ENCODE measurements around the gene NPL. TPM values are rescaled to one million over a fixed set of nuclear protein-coding genes. Genes with fewer than 3 reads are reported as not detected.

Gene NPL, protein sequence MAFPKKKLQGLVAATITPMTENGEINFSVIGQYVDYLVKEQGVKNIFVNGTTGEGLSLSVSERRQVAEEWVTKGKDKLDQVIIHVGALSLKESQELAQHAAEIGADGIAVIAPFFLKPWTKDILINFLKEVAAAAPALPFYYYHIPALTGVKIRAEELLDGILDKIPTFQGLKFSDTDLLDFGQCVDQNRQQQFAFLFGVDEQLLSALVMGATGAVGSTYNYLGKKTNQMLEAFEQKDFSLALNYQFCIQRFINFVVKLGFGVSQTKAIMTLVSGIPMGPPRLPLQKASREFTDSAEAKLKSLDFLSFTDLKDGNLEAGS
- 1 to 10 TPM; 2.7 to 3.1 TPM for total RNA-seq

DNA sequence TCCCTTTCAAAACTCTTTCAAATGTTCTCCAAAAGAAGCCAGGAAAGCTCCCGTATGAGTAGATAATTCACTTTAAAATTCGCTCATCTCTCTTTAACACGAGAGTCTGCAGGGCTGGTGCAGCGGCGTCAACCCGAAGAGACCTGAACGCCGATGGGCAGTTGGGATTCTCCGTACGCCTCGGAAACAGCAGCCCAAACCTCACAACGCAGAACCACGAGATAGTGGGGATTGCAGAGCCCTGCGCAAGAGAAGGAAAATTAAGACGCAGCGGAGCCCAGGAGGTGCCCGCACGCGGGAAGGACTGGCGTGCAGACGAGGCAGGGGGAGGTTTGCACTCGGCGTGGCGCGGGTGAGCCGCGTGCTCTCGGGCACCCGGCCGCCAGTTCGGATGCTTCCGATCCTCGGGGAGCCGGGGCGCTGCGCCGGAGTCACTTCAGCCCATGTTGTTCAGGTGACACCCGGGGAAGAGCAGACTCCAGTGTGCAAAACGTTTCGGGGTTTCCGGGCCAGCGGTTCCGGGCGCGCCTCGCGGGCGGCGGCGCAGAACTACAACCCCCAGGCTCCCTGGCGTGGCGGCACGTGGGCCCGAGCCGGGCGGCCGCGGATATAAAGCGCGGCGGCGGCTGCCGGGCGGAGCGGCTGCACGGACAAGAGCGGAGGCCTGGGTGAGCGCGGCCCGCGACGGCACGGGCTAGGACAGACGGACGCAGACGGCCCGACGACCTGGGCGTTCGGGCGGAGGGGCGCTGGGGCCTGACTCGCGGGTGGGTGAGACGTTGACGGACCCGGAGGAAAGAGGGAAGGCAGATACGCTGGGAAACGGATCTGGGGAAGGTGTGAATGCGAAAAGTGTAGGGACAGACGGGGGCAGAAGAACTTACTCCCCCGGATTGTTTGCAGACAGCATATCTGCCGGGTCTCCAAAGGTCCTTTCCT is at the start of gene NPL:
NPL (plus strand) TSS at position 636 of the 939 bp plus-strand sequence. CDS start 4,599 bp downstream, outside the sequence.
- no peaks in the 10 kb centered on the region for H3K9me3 Mint-ChIP-seq
- peak within 1 kb of the TSS; percentile 84 for H3K4me3 Mint-ChIP-seq
- POLR2A ChIA-PET: interaction anchor here (0.6 kb wide), 1 partner anchor 221 kb away, joined by 3 read pairs; no protein-coding TSS in a partner anchor
- H3K27ac Mint-ChIP-seq: peak within 1 kb of the TSS; percentile 83
- peak; percentile 87 for DNase-seq
- peaks cover 13% of the 10 kb centered on the region for H3K4me1 Mint-ChIP-seq
- CTCF ChIA-PET: interaction anchor here (1.0 to 8.2 kb wide), 4 partner anchors 7 to 194 kb away, joined by 3 to 238 read pairs (median 4); partner anchors contain the start of gene RGS16
- no peaks in the 10 kb centered on the region for H3K36me3 Mint-ChIP-seq (ENCODE audit: low read depth)
- peaks cover 47% of the 10 kb centered on the region for H3K27me3 Mint-ChIP-seq

DNA sequence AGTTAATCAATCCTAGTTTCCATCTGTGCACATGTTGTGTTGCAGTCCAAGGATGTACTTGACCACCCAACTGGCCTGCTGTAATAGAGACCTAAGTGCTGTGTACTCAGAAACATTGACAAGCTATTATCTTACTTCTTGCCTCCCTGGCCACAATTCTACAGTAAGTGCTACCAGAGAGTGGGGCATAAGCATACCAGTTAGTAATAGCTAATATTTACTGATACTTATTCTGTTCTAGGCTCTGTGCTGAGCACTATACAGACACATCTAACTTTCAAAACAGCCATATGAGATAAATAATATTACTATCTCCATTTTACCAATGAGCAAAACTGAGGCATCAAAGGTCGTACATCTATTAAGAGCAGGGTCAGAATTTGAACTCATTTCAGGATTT is 49.5 kb upstream of the NPL start:
- no peak overlapping the region for H3K4me3 Mint-ChIP-seq
- H3K27ac Mint-ChIP-seq: no peak overlapping the region
- POLR2A ChIA-PET: no interaction called here

DNA sequence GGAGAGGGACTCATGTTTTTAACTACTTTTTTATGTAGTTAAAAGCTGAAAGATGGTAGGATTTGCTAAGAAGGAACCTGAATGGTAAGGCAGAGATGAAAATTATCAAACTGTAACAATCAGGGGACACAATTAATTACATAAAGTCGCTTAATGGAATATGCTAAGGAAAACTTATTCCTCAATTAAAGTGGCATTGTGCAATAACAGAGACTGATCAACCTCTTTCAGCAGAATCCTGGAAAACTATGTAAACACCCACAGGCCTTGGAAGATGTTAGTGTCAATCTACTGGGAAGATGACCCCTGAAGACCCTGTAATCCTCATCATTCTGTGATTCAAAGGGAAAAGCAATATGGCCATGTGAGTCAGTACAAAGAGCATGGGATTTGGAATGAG is 46.8 kb upstream of the NPL start:
- Mint-ChIP-seq H3K27ac (no peak overlapping the region), H3K27me3 (peaks cover 12% of the 10 kb centered on the region), H3K36me3 (ENCODE audit: low read depth) (no peaks in the 10 kb centered on the region), H3K9me3 (no peaks in the 10 kb centered on the region), H3K4me3 (no peak overlapping the region), H3K4me1 (no peaks in the 10 kb centered on the region)
- ChIA-PET POLR2A (no interaction called here), CTCF (no interaction called here)
- no peak for DNase-seq

More for the DNA sequence above, 49.5 kb upstream of the NPL start:
- CTCF ChIA-PET: no interaction called here
- no peaks in the 10 kb centered on the region for H3K36me3 Mint-ChIP-seq (ENCODE audit: low read depth)
- no peaks in the 10 kb centered on the region for H3K9me3 Mint-ChIP-seq
- DNase-seq: no peak
- H3K27me3 Mint-ChIP-seq: peaks cover 3% of the 10 kb centered on the region
- H3K4me1 Mint-ChIP-seq: no peaks in the 10 kb centered on the region

DNA sequence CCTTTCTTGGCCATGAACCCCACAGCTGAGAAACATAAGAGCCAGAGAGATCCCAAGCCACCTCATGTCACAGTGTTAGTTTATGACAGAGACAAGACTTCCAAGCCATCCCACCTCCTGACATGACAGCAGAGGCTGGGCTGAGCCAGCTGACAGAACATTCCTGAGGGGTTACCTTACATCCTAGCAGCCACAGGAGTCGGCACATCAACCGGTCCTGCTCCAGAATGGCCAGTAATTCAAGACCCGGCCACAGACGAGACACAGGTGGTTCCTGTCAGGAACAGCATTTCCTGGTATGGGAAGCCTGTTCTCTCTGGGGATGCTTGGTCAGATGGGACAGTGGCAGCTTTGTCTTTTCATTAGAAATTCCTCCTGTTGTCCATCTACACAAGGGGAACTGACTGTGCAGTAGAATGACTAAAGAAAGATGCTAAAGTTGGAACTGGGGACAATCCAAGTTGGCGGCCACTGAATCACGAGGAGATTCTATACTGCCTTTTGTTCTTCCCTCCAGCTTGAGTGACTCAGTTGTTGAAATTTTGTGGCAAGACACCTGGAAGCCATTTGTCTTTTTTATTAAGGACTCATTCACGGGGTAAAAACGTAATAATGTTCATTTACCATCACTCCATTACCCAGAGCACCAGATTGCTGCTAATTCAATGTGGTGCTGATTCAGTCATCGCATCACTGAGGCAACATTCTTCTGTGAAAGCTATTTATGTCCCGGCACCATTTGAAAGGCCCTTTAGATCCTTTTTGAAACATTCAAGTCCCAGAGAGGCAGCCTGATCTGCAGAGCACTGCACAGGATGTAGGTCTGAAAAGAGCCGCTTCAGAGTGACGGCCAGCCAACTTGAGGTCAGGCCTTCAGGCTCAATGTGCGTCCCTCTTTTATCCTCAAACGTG is 37.2 kb upstream of the NPL start:
- CTCF ChIA-PET: interaction anchor here (1.0 kb wide), 1 partner anchor 124 kb away, joined by 4 read pairs; no protein-coding TSS in a partner anchor

DNA sequence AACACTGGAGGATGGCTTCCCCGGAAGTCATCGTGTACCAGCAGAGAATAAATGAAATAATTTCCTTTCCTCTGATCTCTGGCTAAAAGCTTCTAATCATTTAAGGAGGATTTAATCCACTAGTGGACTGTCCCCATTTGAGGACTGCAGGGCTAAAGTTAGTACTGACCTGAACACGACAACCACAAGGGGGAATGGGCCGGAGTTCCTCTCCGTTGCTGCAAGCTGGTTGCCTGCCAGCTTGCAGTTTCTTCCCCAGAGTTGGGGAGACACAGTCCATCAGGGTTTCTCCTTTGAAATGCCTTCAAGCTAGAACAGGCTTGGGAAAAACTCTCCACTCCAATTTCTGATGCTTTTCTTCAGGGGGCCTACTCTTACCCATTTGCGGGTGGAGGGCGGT is 35.5 kb upstream of the NPL start:
- H3K27ac Mint-ChIP-seq: no peak overlapping the region
- H3K4me3 Mint-ChIP-seq: no peak overlapping the region
- no peaks in the 10 kb centered on the region for H3K4me1 Mint-ChIP-seq
- CTCF ChIA-PET: interaction anchor here (0.6 to 0.9 kb wide), 3 partner anchors 17 to 446 kb away, joined by 3 to 4 read pairs (median 3); no protein-coding TSS in a partner anchor
- DNase-seq: no peak
- no peaks in the 10 kb centered on the region for H3K36me3 Mint-ChIP-seq (ENCODE audit: low read depth)
- POLR2A ChIA-PET: no interaction called here
- H3K27me3 Mint-ChIP-seq: peaks cover 11% of the 10 kb centered on the region
- H3K9me3 Mint-ChIP-seq: no peaks in the 10 kb centered on the region

More for the DNA sequence above, 37.2 kb upstream of the NPL start:
- DNase-seq: no peak
- peaks cover 19% of the 10 kb centered on the region for H3K27me3 Mint-ChIP-seq
- POLR2A ChIA-PET: no interaction called here
- no peak overlapping the region for H3K27ac Mint-ChIP-seq
- H3K4me1 Mint-ChIP-seq: no peaks in the 10 kb centered on the region
- H3K9me3 Mint-ChIP-seq: no peaks in the 10 kb centered on the region
- H3K4me3 Mint-ChIP-seq: no peak overlapping the region
- H3K36me3 Mint-ChIP-seq (ENCODE audit: low read depth): no peaks in the 10 kb centered on the region

DNA sequence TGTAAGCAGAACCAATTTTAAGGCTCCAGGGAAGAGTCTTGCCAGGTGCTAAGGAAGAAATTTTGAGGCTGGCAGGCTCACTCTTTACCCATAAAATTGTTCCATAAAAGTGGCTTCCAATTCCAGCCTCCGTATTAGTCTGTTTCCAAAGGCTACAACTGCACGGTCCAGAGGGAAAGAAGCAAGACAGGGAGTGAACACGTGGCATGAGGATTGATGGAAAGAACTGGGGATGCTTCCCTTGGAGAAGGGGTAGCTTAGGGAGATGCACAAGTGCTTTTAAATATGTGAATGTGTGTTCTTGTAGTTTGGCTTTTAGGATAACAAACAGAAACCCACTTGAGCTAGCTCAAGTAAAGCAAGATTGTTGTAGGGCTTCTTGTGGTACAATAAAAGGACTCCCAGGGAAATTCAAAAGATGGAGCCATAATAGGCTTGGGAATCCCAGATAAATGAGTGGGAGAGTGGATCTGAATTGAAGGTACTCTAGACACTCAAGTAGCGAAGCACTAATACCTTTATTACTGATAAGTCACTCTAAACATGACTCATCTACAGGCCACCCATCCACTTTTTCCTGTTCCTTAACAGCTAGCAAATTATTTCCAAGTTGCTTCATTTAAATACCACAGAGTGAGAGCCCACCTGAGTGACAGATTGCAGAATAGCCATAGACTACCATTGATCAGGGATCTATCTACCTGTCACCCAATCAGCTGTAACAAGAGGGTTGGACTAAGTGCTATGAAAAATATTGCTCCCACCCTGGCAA is 34.8 kb upstream of the NPL start:
- H3K36me3 Mint-ChIP-seq (ENCODE audit: low read depth): no peaks in the 10 kb centered on the region
- H3K4me1 Mint-ChIP-seq: no peaks in the 10 kb centered on the region
- ChIA-PET CTCF (no interaction called here), POLR2A (no interaction called here)
- DNase-seq: no peak
- peaks cover 8% of the 10 kb centered on the region for H3K27me3 Mint-ChIP-seq
- no peaks in the 10 kb centered on the region for H3K9me3 Mint-ChIP-seq
- H3K27ac Mint-ChIP-seq: no peak overlapping the region
- no peak overlapping the region for H3K4me3 Mint-ChIP-seq

DNA sequence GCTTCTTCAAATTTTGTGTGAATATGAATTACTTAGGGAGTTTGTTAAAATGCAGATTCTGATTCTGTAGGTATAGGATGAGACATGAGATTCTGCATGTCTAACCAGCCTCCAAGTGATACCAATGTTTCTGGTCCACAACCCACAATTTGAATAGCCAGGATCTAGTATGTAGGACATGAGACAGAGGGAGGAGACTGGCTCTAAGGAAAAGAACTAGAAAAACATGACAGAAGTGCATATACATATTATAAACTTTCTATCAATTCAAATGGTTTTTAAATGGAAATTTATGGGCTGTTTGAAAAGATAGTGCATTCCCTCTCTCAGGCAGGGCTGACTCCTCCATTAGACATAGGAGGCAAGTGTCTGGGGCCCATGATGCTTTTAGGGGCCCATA is 33.9 kb upstream of the NPL start:
- no peak overlapping the region for H3K4me3 Mint-ChIP-seq
- H3K36me3 Mint-ChIP-seq (ENCODE audit: low read depth): no peaks in the 10 kb centered on the region
- H3K9me3 Mint-ChIP-seq: no peaks in the 10 kb centered on the region
- ChIA-PET CTCF (no interaction called here), POLR2A (no interaction called here)
- H3K27ac Mint-ChIP-seq: no peak overlapping the region
- H3K27me3 Mint-ChIP-seq: peaks cover 7% of the 10 kb centered on the region
- H3K4me1 Mint-ChIP-seq: no peaks in the 10 kb centered on the region
- DNase-seq: no peak

DNA sequence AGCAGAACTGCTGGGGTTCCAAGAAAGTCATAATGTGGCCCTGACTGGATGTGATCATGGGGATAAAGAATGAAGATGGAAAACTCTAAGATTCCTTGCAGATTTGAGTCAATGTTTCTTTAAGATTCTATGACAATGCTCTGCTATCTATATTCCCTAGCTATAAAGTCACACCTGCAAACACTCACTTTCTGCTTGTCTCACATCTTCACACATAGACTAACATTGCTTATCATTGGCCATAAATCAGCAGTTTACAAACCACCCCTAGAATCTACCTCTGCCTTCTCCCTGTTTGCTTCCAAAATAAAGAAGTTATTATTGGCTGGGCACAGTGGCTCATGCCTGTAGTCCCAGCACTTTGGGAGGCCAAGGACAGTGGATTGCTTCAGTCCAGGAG is 33.1 kb upstream of the NPL start:
- peaks cover 4% of the 10 kb centered on the region for H3K27me3 Mint-ChIP-seq
- POLR2A ChIA-PET: no interaction called here
- CTCF ChIA-PET: no interaction called here
- peaks cover 2% of the 10 kb centered on the region for H3K9me3 Mint-ChIP-seq
- no peak overlapping the region for H3K4me3 Mint-ChIP-seq
- no peak for DNase-seq
- no peak overlapping the region for H3K27ac Mint-ChIP-seq
- peaks cover 3% of the 10 kb centered on the region for H3K4me1 Mint-ChIP-seq
- H3K36me3 Mint-ChIP-seq (ENCODE audit: low read depth): peaks cover under 1% of the 10 kb centered on the region

DNA sequence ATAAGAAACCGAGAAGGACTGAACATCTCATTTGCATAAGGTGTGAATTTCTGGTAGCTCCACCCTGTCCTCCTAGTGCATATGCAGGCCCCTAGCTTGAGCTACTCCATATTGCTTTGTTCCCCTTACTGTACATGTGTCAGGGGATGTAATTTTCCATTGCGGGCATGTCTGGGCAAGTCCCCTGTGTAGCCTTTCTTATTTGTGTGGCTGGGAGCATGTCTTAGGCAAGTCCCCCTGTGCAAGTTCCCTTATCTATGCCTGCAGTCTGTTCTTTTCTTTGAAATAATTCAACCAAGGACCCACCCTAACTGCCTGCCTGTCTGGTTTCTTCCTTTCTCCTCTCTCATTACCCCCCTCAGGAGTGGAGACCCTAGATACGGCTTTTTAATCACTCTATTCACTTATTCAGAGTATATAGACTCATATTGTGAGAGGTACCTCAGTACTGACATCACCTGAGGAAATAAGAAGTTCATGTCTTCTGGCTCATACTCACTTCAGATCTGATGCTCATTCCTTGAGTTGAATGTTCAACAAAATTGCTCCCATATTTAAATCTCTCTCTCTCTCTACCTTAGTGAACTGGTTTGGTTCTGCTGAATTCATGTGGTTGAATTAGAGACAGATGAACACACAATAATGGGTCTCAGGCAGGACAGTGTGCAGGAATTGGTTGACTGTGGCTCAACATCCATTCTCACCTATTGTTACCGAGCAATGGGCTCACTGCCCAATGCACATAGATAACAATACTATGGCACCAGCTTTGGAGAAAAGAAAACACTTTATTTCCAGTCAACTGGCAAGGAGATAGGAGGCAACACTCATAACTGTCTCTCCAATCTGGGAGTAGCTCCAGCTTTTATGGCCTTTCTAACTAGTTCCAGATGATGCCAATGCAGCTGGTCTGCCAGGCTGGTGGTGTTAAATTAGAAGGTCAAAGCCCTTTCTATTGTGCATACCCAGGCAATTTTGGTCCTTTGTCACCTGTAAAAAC is 27.9 kb upstream of the NPL start:
- Mint-ChIP-seq H3K4me3 (no peak overlapping the region), H3K9me3 (peaks cover 7% of the 10 kb centered on the region), H3K27ac (peak overlapping the region; percentile 60), H3K4me1 (peaks cover 8% of the 10 kb centered on the region), H3K36me3 (ENCODE audit: low read depth) (peaks cover 5% of the 10 kb centered on the region), H3K27me3 (peaks cover 13% of the 10 kb centered on the region)
- DNase-seq: no peak
- ChIA-PET CTCF (interaction anchor here (0.8 kb wide), 1 partner anchor 47 kb away, joined by 3 read pairs; no protein-coding TSS in a partner anchor), POLR2A (no interaction called here)

DNA sequence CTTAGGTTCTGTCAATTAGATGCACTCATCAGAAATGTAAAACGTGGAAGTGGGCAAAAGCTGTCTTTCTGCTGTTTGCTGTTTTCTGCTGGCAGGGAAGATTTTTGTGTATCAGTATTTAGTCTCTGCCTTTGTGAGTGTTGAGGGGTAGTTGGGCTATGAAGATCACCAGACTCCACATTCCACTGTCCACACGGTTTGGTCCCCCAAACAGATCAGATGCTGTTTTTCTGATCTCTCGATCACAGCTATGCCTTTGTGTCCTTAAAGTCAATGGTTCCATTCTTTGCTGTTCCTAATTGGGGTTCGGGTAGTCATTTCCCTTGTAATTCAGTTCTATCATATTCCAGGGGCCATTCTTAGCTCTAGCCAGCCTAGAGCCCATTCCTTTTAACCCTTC is 27.0 kb upstream of the NPL start:
- peaks cover 5% of the 10 kb centered on the region for H3K36me3 Mint-ChIP-seq (ENCODE audit: low read depth)

More for the DNA sequence above, 27.0 kb upstream of the NPL start:
- H3K4me3 Mint-ChIP-seq: no peak overlapping the region
- CTCF ChIA-PET: interaction anchor here (1.2 kb wide), 1 partner anchor 133 kb away, joined by 3 read pairs; no protein-coding TSS in a partner anchor
- no peak overlapping the region for H3K27ac Mint-ChIP-seq
- peaks cover 8% of the 10 kb centered on the region for H3K4me1 Mint-ChIP-seq
- POLR2A ChIA-PET: no interaction called here
- peaks cover 7% of the 10 kb centered on the region for H3K9me3 Mint-ChIP-seq
- no peak for DNase-seq
- peaks cover 13% of the 10 kb centered on the region for H3K27me3 Mint-ChIP-seq

All from activated CD4-positive, alpha-beta T cell treated with anti-CD3 and anti-CD28 coated beads, Interleukin-2, amount 10 ng/mL, durations not matched to agents 7 days and 5 days (primary cell).